Measurements from ENCODE around the gene NPPA.

GRCh38 chr1:11873395-11874257, 26.0 kb upstream of the NPPA start:
- TF ChIP-seq CTCF (IDR thresholded peaks at IDR 0.05; ENCODE audit: low read length): no peak
- no peak for TF ChIP-seq EZH2 (IDR thresholded peaks at IDR 0.05; ENCODE audit: borderline replicate concordance, low read length)

Data from OCI-LY1 (cell line).